ENCODE measurements around the gene PKHD1.

PKHD1 gene

DNA sequence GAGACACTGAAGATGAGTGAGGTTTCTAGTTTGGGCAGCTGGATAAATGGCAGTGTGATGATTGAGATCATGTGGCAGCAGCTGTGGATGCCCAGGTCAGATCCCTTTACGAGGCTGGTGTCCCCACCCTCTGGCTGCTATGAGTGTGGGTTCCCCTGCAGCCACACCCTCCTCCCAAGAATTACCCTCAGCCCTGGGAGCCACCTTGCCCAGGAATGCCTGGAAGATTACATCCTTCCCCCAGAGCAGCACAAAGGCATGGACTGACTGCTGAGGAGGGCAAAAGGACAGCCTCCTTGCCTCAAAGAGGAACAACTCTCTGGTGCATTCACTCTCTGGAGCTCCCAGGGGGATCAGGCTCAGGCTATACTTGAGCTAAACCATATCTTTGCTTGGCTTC, 15.0 kb upstream of the PKHD1 start:
- no peak for DNase-seq

DNA sequence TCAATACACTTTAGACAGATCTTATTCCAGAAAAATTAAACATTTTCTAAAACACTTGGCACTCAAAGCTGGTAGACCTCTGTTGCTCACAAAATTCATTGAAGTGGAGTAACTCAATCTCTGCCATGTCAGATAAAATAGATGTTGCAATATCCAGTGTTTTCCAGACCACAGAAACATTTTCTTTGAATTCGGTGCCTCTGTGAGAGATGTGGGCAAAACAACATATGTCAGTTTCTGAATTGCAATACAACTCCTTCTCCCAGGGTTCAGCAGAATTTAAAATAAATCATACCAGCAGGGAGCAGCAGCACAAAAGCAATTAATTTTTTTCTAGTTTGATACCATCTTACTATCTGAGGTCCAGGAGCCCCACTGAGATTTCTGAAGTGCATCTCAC, 11.3 kb upstream of the PKHD1 start:
- no peak for DNase-seq

DNA sequence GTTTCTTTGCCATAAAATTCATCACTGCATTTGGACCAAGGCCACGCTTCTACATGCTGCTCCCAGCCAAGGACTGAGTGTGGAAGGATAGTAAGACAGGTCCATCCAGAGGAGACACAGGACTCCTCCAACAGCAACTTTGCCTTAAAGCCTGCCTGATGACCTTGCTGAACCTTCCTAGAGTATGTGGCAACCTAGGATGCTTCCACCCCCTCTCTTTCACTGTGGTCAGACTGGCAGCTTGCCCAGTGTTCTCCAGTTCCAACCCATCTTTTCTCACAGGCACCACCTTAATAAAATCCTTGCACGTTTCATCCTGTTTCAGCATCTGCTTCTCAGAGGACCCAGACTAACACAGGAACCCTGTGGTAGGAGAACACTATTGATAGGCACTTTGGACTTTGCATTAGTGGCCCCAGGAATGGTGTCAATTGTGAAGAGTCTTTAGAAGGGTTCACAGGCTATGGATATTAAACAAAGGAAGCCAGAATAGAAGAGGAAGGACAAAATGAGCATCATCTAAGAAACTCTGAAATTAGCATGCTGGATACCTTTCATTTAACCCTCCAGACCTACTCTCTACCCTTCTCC, 2.4 kb upstream of the PKHD1 start:
- DNase-seq = peak in 3 of 4 experiments; percentile 1 to 8 (median 5)

DNA sequence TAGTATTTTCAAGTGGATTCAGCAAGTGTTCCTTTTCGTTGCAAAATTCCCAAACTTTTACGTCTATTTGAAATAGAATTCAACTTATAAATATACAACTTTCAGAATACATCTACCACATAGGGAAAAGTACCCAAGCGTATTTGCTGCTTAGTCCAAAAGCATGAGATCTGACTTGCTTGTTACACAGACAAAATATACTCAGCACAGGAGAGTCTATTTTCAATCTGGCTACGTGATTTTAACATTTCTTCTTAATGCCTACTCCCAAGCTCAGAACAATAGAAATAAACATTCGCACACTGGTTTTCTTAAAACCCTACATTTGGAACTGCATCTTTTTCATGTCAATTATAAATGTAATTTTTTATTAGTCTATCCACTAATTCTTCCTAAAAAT, 672 bp downstream of the PKHD1 start:
- DNase-seq = no peak

DNA sequence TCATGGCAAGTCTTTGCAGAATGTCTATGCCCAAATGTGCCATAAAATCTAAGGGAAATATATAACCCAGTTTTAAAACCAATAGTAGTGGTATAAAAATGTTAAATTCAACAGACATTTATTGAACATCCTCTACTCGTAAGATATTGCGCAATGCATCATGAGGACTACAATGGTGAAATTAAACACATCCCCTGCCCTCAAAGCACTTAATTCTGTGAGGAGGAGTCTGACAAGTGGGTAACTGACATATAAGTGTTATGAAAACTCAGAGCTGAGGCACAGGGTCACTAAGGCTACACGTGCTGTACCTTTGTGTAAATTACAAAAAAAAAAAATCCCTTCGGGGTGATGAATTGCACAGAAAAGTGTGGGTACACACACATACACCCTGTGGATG, 6.2 kb downstream of the PKHD1 start:
- DNase-seq = no peak

DNA sequence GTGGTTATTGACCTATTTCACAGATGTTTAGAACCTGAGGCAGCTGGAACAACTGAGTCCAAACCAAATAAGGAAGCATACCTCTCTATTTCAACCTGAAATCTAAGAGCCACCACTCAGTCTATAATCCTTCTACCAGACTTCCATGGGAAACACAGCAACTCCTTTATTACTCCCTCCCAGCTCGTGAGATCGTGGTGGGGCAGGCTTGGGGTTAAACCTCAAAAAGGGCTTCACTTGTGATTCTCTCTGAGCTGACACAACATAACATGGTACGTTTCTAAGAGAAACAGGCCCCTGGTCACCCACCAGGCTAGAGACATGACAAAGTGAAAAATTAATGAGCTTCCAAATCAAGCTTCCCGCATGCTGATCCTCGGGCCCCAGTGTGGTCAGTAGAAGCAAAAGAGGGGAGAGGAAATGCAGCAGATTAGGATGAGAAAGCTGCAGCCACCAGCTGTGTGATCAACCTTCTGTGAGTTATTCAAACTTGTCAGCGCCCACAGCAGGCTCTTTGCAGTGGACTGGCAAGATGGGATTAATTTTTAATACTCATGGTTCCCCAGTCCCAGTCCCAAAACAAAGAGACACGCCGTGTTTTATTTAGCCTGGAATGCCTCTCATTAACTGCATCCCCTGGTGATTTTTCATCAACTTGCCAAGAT, 9.3 kb downstream of the PKHD1 start:
- no peak for DNase-seq

DNA sequence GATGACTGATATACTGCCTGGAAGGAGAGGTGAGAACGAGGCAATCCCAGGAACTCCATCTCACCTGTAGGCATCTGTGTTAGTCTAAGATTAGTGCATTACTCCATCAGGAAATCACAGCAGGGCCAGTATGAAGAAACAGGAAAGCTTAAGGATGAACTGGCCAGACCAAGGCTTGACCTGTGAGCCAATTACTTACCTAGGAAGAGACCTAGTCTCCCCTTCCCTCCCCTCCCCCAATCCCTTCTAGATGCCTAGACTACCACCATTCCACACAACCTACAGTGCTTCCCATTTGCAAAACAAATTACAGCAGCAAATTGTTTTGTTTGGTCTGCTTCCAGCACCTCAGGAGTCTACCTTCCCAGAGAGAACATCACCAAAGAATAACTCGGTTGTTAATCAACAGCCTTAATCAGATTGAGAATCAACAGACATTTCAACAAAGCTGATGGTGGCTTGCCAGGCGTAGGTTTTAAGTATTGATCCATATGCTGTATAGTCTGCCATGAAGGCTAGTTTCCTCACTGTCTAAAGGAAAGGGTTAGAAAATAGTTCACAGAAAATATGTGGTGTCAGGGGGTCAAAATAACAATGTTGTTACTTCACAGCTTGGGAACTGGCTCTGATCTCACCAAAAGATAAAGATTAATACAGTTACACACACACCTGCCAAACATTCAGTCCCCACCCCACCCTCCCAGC, 10.1 kb downstream of the PKHD1 start:
- DNase-seq = no peak

DNA sequence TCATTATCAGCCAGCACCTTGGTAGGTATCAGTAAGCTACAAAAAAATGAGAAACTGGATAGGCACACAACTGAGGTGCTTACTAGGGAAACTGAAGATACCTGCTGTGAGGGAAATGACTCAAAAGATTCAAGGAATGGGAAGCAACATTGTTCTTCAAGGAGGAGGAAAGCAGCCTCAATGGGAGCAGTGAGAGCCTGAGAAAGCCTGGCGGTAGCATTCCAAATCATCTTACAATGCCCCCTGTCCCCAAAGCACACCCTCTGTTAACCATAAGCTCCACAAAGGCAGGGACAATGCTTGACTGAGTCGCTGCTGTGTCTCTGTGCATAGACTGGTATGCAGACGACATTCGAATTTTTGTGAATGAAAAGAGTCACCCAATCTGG, 10.6 kb downstream of the PKHD1 start:
- no peak for DNase-seq

DNA sequence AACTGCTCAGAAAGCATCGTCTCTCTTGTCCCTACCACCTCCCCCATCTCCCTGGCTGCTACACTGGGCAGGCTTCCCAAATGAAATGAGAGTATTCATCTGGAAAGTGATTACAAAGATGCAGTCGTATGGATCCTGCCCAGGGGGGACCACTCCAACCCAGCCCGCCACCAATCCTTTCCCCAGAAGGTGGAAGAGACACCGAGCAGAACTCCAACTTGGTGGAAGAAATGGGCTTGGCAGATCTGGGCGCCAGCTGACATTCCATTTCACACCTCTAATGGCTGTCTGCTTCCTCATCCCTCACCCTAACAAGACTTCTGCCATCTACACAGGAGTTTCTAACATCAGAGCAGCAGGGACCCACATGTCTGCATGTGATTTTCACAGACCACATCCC, 12.7 kb downstream of the PKHD1 start:
- no peak for DNase-seq

DNA sequence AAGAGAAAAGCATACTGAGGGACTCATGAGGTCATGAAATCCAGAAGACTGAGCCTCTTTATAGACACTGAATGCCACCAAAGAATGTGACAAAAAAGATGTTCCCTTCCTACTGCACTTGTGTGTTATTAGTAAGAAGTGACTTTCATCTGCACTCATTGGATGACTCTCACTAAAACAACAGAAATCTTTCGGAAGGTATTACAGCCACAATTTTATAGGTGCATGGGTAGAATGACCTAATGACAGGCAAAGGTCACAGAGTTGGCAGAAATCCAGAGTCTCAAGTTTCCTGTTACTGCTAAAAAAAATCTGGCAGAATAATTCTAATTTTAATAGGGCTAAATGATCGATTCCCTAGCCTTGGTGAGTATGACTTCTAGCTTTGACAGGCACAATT, 13.3 kb downstream of the PKHD1 start:
- no peak for DNase-seq

DNA sequence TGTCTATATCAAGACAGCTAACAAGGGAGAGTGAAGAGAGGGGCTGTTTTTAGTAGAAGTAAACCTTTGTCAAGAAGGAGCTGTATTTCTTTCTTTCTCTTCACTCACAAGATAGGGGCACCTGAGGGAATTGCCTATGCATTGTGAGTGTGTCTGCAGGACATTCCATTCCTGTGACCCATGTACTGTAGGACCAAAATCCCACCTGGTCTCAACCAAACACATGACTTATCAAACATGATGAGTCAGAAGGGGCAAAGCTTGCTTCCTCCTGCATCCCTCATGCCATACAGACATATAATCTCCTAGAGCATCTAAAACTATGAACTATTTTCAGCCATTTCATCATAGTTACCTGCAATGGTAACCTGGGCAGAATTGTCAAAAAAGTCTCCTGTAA, 21.8 kb downstream of the PKHD1 start:
- DNase-seq = no peak

DNA sequence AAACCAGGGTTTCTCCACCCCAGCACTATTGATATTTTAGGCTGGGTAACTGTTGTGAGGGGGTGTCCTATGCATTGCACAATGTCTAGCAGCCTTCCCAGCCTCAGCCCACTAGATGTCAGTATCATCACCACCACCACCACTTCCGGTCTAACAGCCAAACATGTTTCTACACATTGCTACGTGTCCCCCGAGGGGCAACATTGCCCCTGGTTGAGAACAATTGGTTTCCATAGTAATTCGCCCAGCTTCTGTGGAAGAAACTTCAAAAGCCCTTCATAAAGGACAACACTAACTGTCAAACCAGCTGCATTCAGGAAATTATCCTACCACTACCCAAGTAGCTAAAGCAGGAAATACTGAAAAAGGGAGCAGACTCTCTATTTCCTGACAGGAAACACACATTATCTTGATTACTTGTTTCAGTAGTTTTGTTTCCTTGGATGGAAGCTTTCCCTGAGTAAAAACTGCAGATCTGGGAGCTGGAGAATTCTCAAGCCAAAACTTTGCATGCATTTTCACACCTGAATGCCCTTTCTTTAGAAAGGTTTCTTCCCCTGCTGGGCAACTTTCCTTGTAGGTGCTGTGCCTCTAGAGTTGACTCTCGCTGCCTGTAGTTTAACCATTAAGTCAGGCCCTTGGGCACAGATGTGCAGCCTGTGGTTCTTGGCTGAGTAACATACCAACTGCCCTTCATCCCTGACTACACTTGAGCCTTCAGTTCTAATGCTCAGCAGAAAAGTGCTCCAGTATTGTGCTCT, 23.6 kb downstream of the PKHD1 start:
- DNase-seq = peak; percentile 49 to 60 (median 56)

DNA sequence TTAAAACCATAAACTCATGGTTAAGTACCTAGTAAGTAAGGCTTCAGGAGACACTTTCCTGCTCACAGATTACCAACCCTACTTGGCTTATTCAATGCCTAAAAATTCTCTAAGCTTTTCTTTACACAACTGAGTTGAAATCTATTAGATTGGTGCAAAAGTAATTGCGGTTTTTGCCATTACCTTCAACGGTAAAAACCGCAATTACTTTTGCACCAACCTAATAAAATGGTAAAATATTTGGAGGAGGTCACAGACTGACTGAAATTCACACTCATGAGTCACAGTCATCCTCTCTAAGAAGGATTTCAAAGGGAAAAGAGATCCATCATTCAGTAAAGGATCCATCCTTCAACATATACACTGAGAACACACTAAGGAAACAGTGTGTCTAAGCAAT, 25.9 kb downstream of the PKHD1 start:
- no peak for DNase-seq

DNA sequence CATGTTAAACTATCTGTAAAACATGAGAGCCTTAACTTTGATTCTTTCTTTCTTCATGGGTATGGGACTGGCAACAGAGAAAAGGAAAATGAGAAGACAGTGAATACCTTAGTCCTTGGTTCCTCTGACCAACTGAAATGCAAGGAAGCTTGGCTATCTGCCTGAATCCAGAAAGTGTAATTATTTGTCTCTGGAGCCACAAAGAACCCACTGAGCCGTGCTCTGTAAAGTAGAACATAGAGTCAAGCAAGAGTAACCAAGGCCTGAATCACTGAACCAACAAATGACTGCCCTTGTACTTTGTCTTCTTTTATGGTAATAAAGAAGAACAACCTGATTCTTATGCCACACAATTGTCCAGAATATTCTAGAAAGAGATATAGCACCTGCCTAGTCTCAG, 27.6 kb downstream of the PKHD1 start:
- no peak for DNase-seq

DNA sequence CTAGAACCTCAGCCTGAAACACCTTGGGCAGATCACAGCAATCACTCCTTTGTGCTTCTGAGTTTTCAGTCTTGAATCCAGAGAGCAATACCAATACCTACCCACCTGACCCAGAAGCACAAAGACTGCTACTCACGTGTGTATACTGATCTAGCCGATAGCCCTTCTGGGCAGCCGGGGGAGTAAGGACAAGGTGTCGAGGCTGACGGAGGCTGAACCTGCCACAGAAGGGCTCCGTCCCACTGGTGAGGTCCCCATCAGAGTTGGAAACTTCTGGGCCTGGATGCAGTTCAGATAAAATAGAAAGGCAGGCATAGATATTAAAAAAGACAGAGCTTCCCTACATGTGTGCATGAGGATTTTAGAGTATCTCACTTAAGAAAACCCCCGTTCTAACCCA, 32.0 kb downstream of the PKHD1 start:
- DNase-seq = no peak

DNA sequence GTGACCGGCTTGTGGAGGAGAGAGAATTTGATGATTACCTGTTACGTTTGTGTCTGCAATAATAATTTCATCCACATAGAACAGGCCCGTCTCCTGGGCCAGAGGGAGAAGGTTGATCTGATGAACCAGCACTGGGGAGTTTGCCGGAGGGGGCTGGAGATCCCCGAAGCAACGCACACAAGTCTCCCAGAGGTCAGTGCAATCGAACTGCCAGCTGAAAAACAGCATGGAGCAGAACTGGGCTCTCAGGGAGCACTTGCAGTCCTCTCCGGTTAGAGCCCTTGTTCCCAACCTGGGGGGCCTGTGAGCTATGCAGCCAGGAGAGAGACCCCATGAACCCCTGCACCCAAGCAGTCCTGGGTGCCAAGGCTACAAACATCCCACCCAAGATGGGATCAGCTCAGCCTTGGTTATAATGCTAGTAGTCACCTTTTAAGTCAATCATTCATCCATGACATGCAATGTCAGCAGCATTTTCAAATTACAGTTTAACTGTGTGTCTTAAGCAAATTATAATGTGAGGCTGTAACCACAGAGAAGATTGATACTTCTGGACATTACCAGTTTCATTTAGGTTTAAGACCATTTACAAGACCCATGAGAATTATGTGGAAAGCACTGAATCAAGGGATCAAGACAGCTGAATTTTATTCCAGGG, 34.2 kb downstream of the PKHD1 start:
- no peak for DNase-seq

DNA sequence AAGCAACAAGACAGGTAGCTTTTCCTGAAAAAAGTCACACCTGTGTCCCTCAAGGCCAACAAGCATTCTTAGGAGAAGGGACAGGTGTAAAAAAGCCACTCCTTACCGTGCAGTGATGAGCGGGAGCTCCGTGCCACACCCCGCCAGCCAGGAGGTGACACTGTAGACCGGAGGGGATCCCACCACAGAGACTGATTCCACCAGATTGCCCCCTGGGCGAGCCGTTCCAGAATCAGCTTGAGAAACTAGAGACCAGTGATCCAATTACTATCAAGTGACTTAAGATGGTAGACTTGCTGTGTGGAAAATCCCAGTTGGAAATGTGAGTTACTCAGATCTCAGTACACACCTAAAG, 37.4 kb downstream of the PKHD1 start:
- no peak for DNase-seq

DNA sequence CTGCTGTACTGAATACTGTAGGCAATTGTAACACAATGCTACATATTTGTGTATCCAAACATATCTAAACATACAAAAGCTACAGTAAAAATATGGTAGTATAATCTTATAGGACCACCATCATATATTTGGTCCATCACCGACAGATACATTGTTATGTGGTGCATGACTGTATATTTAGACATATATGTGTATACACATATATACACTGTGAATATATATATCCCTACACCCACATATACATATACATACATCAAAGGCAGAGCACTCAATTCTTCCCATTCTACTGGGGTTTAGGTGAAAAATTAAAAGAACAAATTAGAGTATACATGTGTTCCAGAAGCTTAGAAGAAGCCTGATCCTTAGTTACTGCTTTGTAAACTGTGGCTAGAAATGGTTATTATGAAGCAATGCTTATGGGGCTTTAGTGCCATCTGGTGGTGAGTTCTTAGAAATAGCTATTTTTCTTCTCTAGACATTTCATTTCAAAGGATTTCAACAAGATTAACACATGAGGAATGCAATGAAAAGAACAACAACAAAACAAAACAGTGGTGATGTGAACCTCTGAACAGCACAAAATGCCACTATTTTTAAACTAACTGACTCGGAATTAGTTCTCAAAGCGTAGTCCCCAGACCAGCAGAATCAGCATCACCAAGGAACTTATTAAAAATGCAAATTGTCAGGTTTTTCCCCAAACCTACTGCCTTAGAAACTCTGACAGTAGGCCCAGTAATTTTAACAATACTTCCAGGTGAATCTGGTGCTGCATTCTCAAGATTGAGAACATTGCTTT, 38.0 kb downstream of the PKHD1 start:
- peak; percentile 32 to 64 (median 46) for DNase-seq

DNA sequence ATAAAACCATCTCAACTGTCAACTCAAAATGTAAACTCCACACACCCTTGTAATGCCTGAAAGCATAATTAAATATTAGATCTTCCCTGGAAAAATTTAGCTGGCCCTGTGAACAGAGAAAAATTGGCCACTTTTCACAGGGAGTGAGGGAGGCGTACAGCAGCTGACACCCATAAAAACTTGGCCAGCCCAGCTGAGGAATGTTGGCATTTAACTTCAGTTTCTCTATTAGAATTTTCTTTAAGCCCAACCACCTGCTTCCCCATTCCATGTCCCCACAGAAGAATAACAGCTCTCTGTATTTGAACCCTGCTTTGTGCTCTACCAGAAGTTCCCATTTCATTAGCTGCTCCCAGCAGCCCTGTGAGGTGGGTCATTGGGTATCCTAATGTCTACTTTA, 41.0 kb downstream of the PKHD1 start:
- no peak for DNase-seq

DNA sequence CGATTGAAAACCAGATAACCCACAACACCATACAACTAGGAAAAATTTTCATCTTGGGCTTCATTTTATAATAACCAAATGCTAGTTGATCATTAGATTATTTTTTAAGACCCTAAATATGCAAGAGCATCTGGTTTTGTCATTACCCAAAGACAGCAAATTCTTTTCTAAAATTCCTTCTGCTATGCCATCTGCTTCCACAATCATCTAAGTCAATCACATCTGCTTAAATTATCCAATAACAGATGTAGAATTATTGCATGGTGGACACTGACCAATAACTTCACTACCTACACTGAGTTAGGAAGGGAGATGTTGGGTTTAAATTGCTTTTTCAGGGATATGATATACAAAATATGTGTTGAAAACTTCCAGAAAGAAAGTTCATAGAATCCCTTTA, 41.9 kb downstream of the PKHD1 start:
- DNase-seq = no peak

DNA sequence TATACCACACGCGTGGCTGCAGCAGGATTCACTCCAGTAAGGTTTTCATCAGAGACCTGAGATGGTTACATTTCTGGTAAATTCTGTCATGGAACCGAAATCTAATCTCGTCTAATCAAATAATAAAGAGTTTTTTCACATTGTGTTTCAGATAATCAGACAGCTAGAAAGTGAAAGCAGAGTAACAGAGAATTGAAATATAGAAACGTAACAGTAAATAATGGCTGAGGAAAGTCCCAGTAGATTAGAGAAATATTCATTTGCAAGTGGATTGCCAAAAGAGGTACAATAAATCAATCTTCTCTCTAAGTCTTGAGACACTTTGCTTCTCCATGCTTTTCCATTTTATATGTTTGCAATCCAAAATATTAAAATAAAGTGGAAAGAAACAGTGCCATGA, 42.4 kb downstream of the PKHD1 start:
- no peak for DNase-seq

All from suppressor macrophage (primary cell).